ENCODE results near the gene ARSG. TPM values are rescaled to one million over a fixed set of nuclear protein-coding genes. Genes with fewer than 3 reads are reported as not detected.

Gene ARSG
- polyA plus RNA-seq, 3 donors, result 15.5 to 19.3 (median 19.2) TPM

GRCh38 chr17:68246271-68247028 is 44.8 kb upstream of the ARSG start:
- Histone ChIP-seq H3K36me3 (replicated peaks in 1 of 2; ENCODE audit: control insufficient read depth in 1 of 2, insufficient read depth in 2 of 2, low read length in 2 of 2) (peaks cover 0 to 7% of the 10 kb centered on the region in 2 donors), H3K4me1 (ENCODE audit: control insufficient read depth in 1 of 2, insufficient read depth in 2 of 2, low read length in 2 of 2) (peaks cover 29 to 33% of the 10 kb centered on the region in 2 donors), H3K27ac (ENCODE audit: low read depth in 1 of 2, low read length in 2 of 2) (peak overlapping the region; percentile 97), H3K9me3 (replicated peaks in 1 of 2; ENCODE audit: control insufficient read depth in 1 of 2, insufficient read depth in 1 of 2, low read length in 2 of 2) (no peaks in the 10 kb centered on the region), H3K4me2 (replicated peaks; ENCODE audit: extremely low read depth, low read length, poor library complexity, severe bottlenecking) (peak overlapping the region; percentile 82), H4K20me1 (ENCODE audit: insufficient read depth, low read length) (no peaks in the 10 kb centered on the region), H2AFZ (ENCODE audit: insufficient read depth, low read depth, low read length, poor library complexity, severe bottlenecking) (no peak overlapping the region), H3K27me3 (ENCODE audit: control insufficient read depth in 2 of 2, insufficient read depth in 2 of 2, low read length in 2 of 2) (no peaks in the 10 kb centered on the region), H3K4me3 (replicated peaks in 1 of 3; ENCODE audit: low read depth in 2 of 3, low read length in 3 of 3) (peak overlapping the region in 1 of 3 experiments; percentile 77), H3K79me2 (ENCODE audit: insufficient read depth, low read length) (no peaks in the 10 kb centered on the region), H3K9ac (ENCODE audit: insufficient read depth, low read length, poor library complexity, severe bottlenecking) (peak overlapping the region; percentile 89)
- no peak for TF ChIP-seq CTCF (IDR thresholded peaks at IDR 0.05)
- peak overlapping the region; percentile 69 to 98 (median 96) for H3K27ac Mint-ChIP-seq
- peaks cover 30% of the 10 kb centered on the region for H3K4me1 Mint-ChIP-seq
- intact Hi-C loops (cut with micrococcal nuclease), result loop anchor here (1.0 to 5.0 kb wide), 6 partner anchors 9 to 211 kb away; partner anchors contain the start of genes ARSG (in 1 of the 2), SLC16A6 (in 1 of the 2) and WIPI1 (in 1 of the 2)
- H3K9me3 Mint-ChIP-seq, result no peaks in the 10 kb centered on the region
- H3K4me3 Mint-ChIP-seq, result peak overlapping the region; percentile 66 to 83
- peaks cover 10 to 11% of the 10 kb centered on the region in 2 donors for H3K36me3 Mint-ChIP-seq
- no peak for DNase-seq
- 95% methylated on average over 17 of the region's 24 CpGs for WGBS (ENCODE audit: insufficient coverage)
- peaks cover 2 to 10% (median 2%) of the 10 kb centered on the region in 3 donors for H3K27me3 Mint-ChIP-seq (ENCODE audit: low read depth in 3 of 3)

GRCh38 chr17:68247445-68248198 is 43.7 kb upstream of the ARSG start, which contains the start of gene AMZ2:
Gene AMZ2, plus strand, starts transcription at chr17:68248043. Its CDS starts 2,145 bp downstream, at chr17:68250188.
- H3K4me3 Mint-ChIP-seq, result peak within 1 kb of the TSS; percentile 83 to 92
- H3K79me2 ChIP-seq (ENCODE audit: insufficient read depth, low read length), result no peaks in the 10 kb centered on the region
- H3K4me2 ChIP-seq (replicated peaks; ENCODE audit: extremely low read depth, low read length, poor library complexity, severe bottlenecking), result peak within 1 kb of the TSS; percentile 82
- H3K9ac ChIP-seq (ENCODE audit: insufficient read depth, low read length, poor library complexity, severe bottlenecking), result peak within 1 kb of the TSS; percentile 89
- H3K9me3 Mint-ChIP-seq, result peaks cover 0 to 2% (median 0%) of the 10 kb centered on the region in 7 donors
- peak within 1 kb of the TSS; percentile 91 to 99 (median 97) for H3K27ac Mint-ChIP-seq
- intact Hi-C loops (cut with micrococcal nuclease), result loop anchor here (1.0 to 5.0 kb wide), 6 partner anchors 10 to 210 kb away; partner anchors contain the start of genes ARSG (in 1 of the 2), SLC16A6 (in 1 of the 2) and WIPI1 (in 1 of the 2)
- under 1% methylated on average over 96 of the region's 97 CpGs for WGBS (ENCODE audit: insufficient coverage)
- H3K4me1 Mint-ChIP-seq, result peaks cover 30% of the 10 kb centered on the region
- H3K36me3 Mint-ChIP-seq, result peaks cover 16 to 21% of the 10 kb centered on the region in 2 donors
- H3K27me3 Mint-ChIP-seq (ENCODE audit: low read depth in 3 of 3), result peaks cover 2 to 10% (median 2%) of the 10 kb centered on the region in 3 donors
- no peak for TF ChIP-seq CTCF (IDR thresholded peaks at IDR 0.05)
- peak; percentile 88 to 94 (median 94) for DNase-seq
- peak within 1 kb of the TSS; percentile 61 to 82 (median 77) for H3K4me3 ChIP-seq (replicated peaks in 1 of 3; ENCODE audit: low read depth in 2 of 3, low read length in 3 of 3)
- no peaks in the 10 kb centered on the region for H3K9me3 ChIP-seq (replicated peaks in 1 of 2; ENCODE audit: control insufficient read depth in 1 of 2, insufficient read depth in 1 of 2, low read length in 2 of 2)
- H3K27me3 ChIP-seq (ENCODE audit: control insufficient read depth in 2 of 2, insufficient read depth in 2 of 2, low read length in 2 of 2), result no peaks in the 10 kb centered on the region
- no peaks in the 10 kb centered on the region for H4K20me1 ChIP-seq (ENCODE audit: insufficient read depth, low read length)
- H2AFZ ChIP-seq (ENCODE audit: insufficient read depth, low read depth, low read length, poor library complexity, severe bottlenecking), result peak within 1 kb of the TSS; percentile 61
- H3K36me3 ChIP-seq (replicated peaks in 1 of 2; ENCODE audit: control insufficient read depth in 1 of 2, insufficient read depth in 2 of 2, low read length in 2 of 2), result peaks cover 0 to 8% of the 10 kb centered on the region in 2 donors
- peak within 1 kb of the TSS; percentile 97 for H3K27ac ChIP-seq (ENCODE audit: low read depth in 1 of 2, low read length in 2 of 2)
- H3K4me1 ChIP-seq (ENCODE audit: control insufficient read depth in 1 of 2, insufficient read depth in 2 of 2, low read length in 2 of 2), result peaks cover 29 to 33% of the 10 kb centered on the region in 2 donors
